Renal pelvis (tissue), 4 donors: ENCODE measurements around the gene MRPL18. TPM values are rescaled to one million over a fixed set of nuclear protein-coding genes. Genes with fewer than 3 reads are reported as not detected.
"Not testable (repeated sequence)": the region's sequence is repeated elsewhere in the genome, so short reads cannot be mapped to it uniquely, and the experiment has no call there.

Experiments
- DNase-seq: peaks from one replicate; pipeline ENCODE4 v3.0.0-alpha.2; 2013
- polyA plus RNA-seq, 3 donors: library from polyadenylated mRNA; unstranded; fragments of 120-200 nt; gene quantifications; one replicate each; pipeline ENCODE4 v1.2.1, GENCODE V29; 2013; ENCODE audit not compliant: insufficient read length in 3 of 3

The MRPL18 gene
- polyA plus RNA-seq, 3 donors: 59.9 to 71.8 (median 68.4) TPM

- DNase-seq: no peak
These were observed 17.0 kb downstream of the MRPL18 start for GRCh38 chr6:159807150-159807858.

DNA sequence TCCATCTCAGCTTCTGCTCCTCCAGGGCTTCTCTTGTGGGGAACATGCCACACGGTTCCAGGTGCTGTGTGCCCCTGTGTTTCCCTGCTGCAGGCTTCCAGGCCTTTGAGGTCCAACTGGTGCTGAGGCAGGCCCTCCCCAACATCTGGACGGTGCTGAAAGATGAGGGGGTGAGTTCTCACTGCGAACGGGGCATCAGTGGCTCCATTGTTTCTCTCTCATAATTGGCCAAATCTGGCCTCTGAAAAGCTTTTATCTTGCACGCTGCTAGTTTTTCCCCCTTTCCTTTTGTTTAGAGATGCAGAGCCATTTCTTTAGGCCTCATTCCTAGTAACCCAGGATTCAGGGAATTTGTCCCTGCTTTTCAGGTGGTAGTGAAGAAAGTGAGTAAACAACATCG lies 18.4 kb downstream of the MRPL18 start:
- no peak for DNase-seq

- no peak for DNase-seq
These were observed 18.9 kb downstream of the MRPL18 start for GRCh38 chr6:159809149-159809548.

DNA sequence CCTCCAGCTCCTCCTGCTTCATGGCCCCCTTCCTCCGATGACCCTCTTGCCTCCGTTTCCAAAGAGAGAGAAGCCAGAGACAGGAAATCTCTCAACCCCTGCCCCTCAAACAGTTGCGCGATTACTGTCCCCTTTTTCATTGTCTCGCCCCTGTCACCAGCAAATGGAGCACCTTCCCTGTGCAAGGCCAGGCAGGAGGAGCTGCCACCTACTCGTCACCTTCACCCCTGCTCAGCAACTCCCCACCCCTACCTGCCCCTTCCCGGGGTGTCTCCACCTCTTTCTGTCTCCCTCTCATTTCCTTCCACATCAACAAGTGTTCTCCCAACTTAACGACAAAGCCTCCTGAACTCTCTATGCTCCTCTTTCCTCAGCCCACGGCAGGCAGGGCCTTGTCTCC lies 23.5 kb downstream of the MRPL18 start:
- no peak for DNase-seq

GRCh38 chr6:159815410-159815809 lies 25.1 kb downstream of the MRPL18 start:
- DNase-seq: no peak

GRCh38 chr6:159816775-159817174 lies 26.5 kb downstream of the MRPL18 start:
- not testable (repeated sequence) for DNase-seq

DNA sequence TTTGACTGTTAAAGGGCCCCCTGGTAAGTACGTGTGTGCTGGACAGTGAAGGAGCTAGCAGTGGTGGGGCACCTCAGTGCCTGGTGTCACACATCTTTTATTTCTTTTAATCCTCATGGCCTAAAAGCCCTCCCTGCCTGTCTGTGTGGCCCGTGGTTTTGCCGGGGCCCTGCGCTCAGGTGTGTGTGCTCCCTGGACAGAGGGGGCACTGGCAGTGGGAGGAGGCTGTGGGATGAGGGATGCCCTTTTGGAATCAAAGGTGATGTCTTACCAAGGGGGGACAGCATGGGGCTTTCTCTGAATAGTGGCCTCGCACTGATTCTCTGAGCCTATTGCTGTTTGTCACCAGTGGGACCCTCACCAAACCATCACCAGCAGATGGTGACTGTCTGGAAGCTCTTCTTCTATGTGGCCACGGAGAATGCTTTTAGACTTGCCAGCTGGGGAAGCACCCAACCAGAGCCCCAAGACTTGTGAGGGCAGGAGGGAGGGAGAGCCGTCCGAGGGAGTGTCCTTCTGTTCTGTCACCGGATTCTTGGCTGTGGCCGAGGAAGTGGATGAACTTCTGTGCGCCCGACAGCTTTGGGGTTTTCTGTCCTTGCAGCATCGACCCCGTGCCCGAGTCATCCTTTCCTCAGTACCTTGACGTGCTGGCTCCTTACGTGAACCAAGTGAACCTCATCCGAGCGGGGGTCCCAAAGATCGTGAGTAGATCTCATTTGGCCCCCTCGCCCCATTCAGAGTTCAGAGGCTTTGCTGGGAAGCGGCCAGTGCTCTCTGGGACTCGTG lies 27.9 kb downstream of the MRPL18 start:
- no peak for DNase-seq

DNA sequence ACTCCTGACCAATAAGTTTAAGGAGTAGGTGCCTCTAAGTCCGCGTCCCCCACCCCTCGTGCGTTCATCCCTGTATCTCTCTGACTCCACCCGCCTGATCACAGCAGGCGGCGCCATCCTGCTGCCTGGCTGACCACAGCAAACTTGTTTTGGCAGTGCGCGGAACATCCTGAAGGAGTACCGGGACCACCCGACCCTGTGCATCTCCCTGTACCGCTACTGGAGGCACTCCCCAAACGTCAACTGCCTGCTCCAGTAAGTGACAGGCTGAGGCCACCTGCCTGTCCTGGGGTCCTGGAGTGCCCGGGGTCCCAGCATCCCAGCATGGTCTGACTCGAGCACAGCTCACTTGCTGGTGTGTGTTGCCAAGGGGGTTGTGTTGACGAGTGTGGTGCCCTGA lies 28.8 kb downstream of the MRPL18 start:
- DNase-seq: no peak

- no peak for DNase-seq
These were observed 29.8 kb downstream of the MRPL18 start for GRCh38 chr6:159819932-159820640.

GRCh38 chr6:159821122-159821521 lies 30.9 kb downstream of the MRPL18 start:
- no peak for DNase-seq

- DNase-seq: no peak
These were observed 31.5 kb downstream of the MRPL18 start for GRCh38 chr6:159821726-159822125.

- DNase-seq: no peak
These were observed 33.7 kb downstream of the MRPL18 start for GRCh38 chr6:159823953-159824352.

GRCh38 chr6:159824690-159825089 lies 34.4 kb downstream of the MRPL18 start:
- DNase-seq: not testable (repeated sequence)

DNA sequence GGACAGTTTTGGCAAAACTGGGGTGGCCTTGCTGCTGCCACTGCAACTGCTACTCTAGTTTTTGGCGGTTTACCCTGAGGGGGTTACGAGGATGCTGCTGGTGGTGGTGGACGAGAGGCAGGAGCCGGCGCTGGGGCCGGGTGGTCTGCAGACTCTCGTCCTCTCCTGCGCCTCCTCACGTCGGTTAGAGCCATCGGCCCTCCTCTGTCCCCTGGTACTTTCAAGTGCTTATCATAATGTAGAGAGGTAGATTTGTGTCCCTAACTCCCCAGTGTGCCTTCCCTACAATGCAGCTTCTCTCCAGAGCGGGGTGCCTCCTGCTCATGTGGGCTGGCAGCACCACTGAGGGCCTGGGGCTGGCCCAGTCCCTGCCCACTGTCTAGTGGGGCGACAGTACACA lies 35.7 kb downstream of the MRPL18 start:
- DNase-seq: no peak

- no peak for DNase-seq
These were observed 36.8 kb downstream of the MRPL18 start for GRCh38 chr6:159826968-159827647.

- DNase-seq: no peak
These were observed 37.8 kb downstream of the MRPL18 start for GRCh38 chr6:159828074-159828473.

GRCh38 chr6:159829526-159829925 lies 39.3 kb downstream of the MRPL18 start:
- no peak for DNase-seq

DNA sequence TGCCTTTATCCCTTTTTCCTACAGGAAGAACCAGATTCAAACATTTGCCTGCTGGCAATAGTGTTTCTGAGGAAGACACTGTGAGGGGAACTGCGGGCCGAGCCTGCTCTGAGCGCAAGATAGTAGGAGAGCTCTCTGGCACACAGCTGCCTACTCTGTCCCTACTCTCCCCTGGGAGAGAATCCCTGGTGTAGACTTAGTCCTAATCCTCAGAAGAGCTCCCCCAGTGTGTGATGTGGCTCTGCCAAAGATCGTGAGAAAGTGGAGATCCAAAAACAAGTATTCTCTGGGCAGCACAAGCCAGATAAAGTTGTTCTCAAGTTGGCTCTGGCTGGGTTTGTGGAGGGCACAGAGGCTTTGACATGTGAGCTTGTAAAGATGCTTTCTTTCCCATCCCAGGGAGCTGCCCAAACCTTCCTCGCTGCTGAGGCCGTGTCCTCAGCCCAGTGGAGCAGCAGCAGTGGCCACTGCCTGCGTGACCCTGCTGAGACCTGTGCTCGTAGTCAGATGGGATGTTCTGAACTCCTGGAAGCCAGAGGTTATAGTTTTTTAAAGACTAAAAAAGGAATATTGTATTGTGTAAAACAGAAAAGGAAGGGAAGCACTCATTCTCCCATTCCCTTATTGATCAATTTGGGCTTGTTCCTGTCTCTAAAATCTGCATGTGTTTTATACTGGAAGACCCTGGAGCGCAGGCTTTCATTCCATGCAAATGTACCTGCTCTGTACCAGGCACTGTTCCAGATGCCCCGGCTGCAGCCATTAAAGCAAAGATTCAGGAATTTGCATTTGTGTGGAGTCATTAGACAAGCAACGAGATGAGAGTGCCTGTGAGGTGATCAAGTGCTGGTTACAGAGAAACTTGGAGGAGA lies 40.5 kb downstream of the MRPL18 start:
- DNase-seq: no peak

- no peak for DNase-seq
These were observed 41.1 kb downstream of the MRPL18 start for GRCh38 chr6:159831373-159831679.

GRCh38 chr6:159832946-159833345 lies 42.7 kb downstream of the MRPL18 start:
- no peak for DNase-seq

GRCh38 chr6:159833556-159833955 lies 43.3 kb downstream of the MRPL18 start:
- no peak for DNase-seq
